ENCODE measurements around the gene RAB4A. TPM values are rescaled to one million over a fixed set of nuclear protein-coding genes. Genes with fewer than 3 reads are reported as not detected.

The RAB4A gene
- total RNA-seq, 6 donors from 2014 or later = 16.8 to 68.6 (median 42.4) TPM

DNA sequence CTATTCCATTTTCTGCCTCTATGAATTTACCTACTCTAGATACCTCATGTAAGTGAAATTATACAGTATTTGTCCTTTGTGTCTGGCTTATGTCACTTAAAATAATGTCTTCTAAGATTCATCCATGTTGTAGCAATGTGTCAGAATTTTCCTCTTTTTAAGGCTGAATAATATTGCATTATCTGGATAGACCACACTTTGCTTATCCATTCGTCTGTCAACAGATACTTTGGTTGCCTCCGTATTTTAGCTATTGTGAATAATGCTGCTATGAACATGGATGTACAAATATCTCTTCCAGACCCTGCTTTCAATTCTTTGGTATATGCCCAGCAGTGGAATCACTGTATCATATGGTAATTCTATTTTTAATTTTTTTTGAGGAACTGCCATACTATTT is 82.1 kb downstream of the RAB4A start:
- no peak overlapping the region for H3K27ac ChIP-seq
- peaks cover 4 to 8% (median 6%) of the 10 kb centered on the region in 4 donors for H3K9me3 ChIP-seq
- no peak for ATAC-seq (ENCODE audit: low FRiP score in 2 of 2)
- no peaks in the 10 kb centered on the region for H3K4me1 ChIP-seq
- H3K36me3 ChIP-seq = no peaks in the 10 kb centered on the region
- no peak for DNase-seq
- 75 to 79% methylated on average over 2 of the region's 2 CpGs for WGBS, 2 donors
- H3K27me3 ChIP-seq = no peaks in the 10 kb centered on the region
- no peak for TF ChIP-seq EP300 (IDR thresholded peaks at IDR 0.05)
- no peak for TF ChIP-seq POLR2A (IDR thresholded peaks at IDR 0.05)
- no peak for TF ChIP-seq POLR2AphosphoS5 (IDR thresholded peaks at IDR 0.05)
- TF ChIP-seq, protein P1, sequence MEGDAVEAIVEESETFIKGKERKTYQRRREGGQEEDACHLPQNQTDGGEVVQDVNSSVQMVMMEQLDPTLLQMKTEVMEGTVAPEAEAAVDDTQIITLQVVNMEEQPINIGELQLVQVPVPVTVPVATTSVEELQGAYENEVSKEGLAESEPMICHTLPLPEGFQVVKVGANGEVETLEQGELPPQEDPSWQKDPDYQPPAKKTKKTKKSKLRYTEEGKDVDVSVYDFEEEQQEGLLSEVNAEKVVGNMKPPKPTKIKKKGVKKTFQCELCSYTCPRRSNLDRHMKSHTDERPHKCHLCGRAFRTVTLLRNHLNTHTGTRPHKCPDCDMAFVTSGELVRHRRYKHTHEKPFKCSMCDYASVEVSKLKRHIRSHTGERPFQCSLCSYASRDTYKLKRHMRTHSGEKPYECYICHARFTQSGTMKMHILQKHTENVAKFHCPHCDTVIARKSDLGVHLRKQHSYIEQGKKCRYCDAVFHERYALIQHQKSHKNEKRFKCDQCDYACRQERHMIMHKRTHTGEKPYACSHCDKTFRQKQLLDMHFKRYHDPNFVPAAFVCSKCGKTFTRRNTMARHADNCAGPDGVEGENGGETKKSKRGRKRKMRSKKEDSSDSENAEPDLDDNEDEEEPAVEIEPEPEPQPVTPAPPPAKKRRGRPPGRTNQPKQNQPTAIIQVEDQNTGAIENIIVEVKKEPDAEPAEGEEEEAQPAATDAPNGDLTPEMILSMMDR (IDR thresholded peaks at IDR 0.05) = no peak
- H3K4me3 ChIP-seq = no peak overlapping the region

DNA sequence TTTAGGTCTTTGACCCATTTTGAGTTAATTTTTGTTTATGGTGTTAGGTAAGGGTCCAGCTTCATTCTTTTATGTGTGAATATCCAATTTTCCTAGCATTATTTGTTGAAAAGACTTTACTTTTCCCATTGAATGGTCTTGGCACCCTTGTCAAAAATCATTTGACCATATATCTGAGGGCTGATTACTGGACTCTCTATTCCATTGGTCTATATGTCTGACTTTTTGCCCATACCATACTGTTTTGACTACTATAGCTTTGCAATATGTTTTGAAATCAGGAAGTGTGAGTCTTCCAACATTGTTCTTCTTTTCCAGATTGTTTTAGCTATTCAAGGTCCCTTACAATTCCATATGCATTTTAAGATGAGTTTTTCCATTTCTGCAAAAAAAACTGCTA is 83.3 kb downstream of the RAB4A start:
- Histone ChIP-seq H3K27me3 (no peaks in the 10 kb centered on the region), H3K4me3 (no peak overlapping the region), H3K4me1 (no peaks in the 10 kb centered on the region), H3K9me3 (peaks cover 4 to 8% (median 6%) of the 10 kb centered on the region in 4 donors), H3K36me3 (no peaks in the 10 kb centered on the region), H3K27ac (no peak overlapping the region)
- TF ChIP-seq, protein P1 (IDR thresholded peaks at IDR 0.05) = no peak
- DNase-seq (no peak), ATAC-seq (ENCODE audit: low FRiP score in 2 of 2) (no peak)

Other genes starting within 250 kb of the RAB4A start
- gene CCSAP, start 71.9 kb downstream of the RAB4A start, total RNA-seq = 10 to 100 TPM in 2 of 6 donors, 1 to 10 TPM in 4; 4.9 to 11.2 (median 7.1) TPM
- under 1 TPM in 2 of 6 donors, not detected in 4; 0.17 to 0.26 TPM for gene ACTA1, start 163.0 kb downstream of the RAB4A start, total RNA-seq
- gene NUP133, start 237.2 kb downstream of the RAB4A start, total RNA-seq = 10 to 100 TPM in 5 of 6 donors, 1 to 10 TPM in 1; 6.2 to 71.2 (median 28.3) TPM

Data from upper lobe of left lung (tissue), 6 donors.